ENCODE results near the gene CA6. TPM values are rescaled to one million over a fixed set of nuclear protein-coding genes. Genes with fewer than 3 reads are reported as not detected.
"Not testable (repeated sequence)": the region's sequence is repeated elsewhere in the genome, so short reads cannot be mapped to it uniquely, and the experiment has no call there.

Gene CA6
- total RNA-seq, 2 donors from 2014 or later = not detected

DNA sequence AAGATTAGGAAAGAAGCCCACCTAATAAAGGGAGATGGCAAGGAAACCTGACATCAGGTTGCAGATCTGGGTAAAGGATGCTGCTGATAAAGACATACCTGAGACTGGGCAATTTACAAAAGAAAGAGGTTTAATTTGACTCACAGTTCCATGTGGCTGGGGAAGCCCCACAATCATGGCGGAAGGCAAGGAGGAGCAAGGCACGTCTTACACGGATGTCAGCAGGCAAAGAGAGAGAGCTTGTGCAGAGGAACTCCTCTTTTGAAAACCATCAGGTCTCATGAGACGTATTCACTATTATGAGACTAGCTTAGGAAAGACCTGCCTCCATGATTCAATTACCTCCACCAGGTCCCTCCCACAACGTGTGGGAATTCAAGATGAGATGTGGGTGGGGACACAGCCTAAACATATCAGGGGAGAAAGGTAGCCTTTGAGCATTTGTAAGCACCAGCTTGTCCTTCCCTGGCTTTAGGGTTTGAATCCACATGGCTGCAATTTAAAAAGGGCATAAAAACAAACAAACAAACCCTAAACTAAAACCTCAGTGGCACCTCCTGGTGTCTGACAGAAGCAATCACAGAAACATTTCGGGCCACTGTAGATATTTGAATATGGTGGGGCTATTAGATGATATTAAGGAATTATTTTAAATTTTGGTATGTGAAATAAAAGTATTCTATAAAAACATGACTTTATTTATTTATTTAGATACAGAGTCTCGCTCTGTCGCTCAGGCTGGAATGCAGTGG, 47.4 kb downstream of the CA6 start:
- Histone ChIP-seq H3K27ac (ENCODE audit: low read depth, low read length) (no peak overlapping the region), H3K9me3 (ENCODE audit: control insufficient read depth, low read length) (no peaks in the 10 kb centered on the region), H3K4me3 (ENCODE audit: low read length) (no peak overlapping the region), H3K4me1 (ENCODE audit: control insufficient read depth, insufficient read depth, low read length) (no peaks in the 10 kb centered on the region), H3K36me3 (ENCODE audit: control insufficient read depth, insufficient read depth, low read length) (no peaks in the 10 kb centered on the region), H3K27me3 (ENCODE audit: control insufficient read depth, insufficient read depth, low read length, poor library complexity, severe bottlenecking) (no peaks in the 10 kb centered on the region), H3K9ac (ENCODE audit: extremely low read depth, low read length, poor library complexity, severe bottlenecking) (no peak overlapping the region)
- Mint-ChIP-seq H3K4me3 (no peak overlapping the region), H3K9me3 (peaks cover 9% of the 10 kb centered on the region), H3K36me3 (ENCODE audit: low read depth) (no peaks in the 10 kb centered on the region), H3K27ac (no peak overlapping the region), H3K4me1 (peaks cover 5% of the 10 kb centered on the region), H3K27me3 (ENCODE audit: insufficient read depth) (peaks cover 2% of the 10 kb centered on the region)
- TF ChIP-seq CTCF (conservative IDR thresholded peaks at IDR 0.05) = peak; percentile 50
- 97 to 100% methylated on average over 5 to 8 of the region's 8 CpGs for WGBS, 2 experiments (ENCODE audit: insufficient coverage in 1 of 2, insufficient read length in 1 of 2)
- DNase-seq = no peak

DNA sequence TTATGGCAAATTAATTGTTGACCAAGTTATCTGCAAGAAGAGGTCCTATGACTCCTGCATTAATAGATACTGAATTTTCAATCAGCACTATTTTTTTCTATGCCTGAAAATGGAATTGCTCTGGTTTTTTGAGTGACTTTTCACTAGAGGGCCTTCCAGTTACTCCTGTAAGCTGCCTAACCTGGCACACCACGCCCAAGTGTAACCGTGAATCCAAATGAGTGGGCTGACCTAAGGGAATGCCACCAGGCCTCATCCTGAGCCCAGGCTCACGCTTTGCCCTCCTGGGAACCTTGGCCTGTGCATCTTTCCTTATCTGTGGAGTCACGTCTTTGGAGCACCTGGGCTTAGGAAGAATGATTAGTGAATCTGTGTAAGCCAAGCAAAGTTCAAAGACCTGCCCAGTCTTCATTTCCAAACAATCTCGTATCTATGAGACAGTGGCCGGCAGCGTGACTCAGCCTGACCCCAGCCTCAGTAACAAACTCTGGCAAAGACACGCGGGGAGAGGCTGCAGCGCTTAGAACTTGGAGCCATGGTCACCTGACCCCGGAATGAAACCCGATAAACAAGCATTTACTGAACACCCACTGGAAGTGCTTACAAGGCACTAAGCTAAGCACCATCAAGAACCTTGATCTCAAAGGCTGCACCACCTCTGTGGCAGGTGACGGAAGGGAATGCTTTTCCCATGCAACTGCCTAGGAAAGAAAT, 48.5 kb downstream of the CA6 start:
- not testable (repeated sequence) for H3K27me3 Mint-ChIP-seq (ENCODE audit: insufficient read depth); H3K4me3 ChIP-seq (ENCODE audit: low read length); H3K9me3 ChIP-seq (ENCODE audit: control insufficient read depth, low read length); H3K4me1 ChIP-seq (ENCODE audit: control insufficient read depth, insufficient read depth, low read length); H3K36me3 Mint-ChIP-seq (ENCODE audit: low read depth); DNase-seq; H3K9ac ChIP-seq (ENCODE audit: extremely low read depth, low read length, poor library complexity, severe bottlenecking); H3K4me3 Mint-ChIP-seq; H3K4me1 Mint-ChIP-seq; H3K27ac ChIP-seq (ENCODE audit: low read depth, low read length); H3K36me3 ChIP-seq (ENCODE audit: control insufficient read depth, insufficient read depth, low read length); H3K27ac Mint-ChIP-seq; H3K27me3 ChIP-seq (ENCODE audit: control insufficient read depth, insufficient read depth, low read length, poor library complexity, severe bottlenecking); H3K9me3 Mint-ChIP-seq
- WGBS, 2 experiments (ENCODE audit: insufficient coverage in 1 of 2, insufficient read length in 1 of 2) = 89 to 100% methylated on average over 1 to 11 of the region's 13 CpGs

GRCh38 chr1:9001534-9002214, 56.0 kb downstream of the CA6 start:
- H3K4me1 ChIP-seq (ENCODE audit: control insufficient read depth, insufficient read depth, low read length); DNase-seq; H3K4me3 ChIP-seq (ENCODE audit: low read length); H3K27me3 ChIP-seq (ENCODE audit: control insufficient read depth, insufficient read depth, low read length, poor library complexity, severe bottlenecking); H3K27me3 Mint-ChIP-seq (ENCODE audit: insufficient read depth); H3K9me3 ChIP-seq (ENCODE audit: control insufficient read depth, low read length); H3K9ac ChIP-seq (ENCODE audit: extremely low read depth, low read length, poor library complexity, severe bottlenecking); H3K27ac ChIP-seq (ENCODE audit: low read depth, low read length); H3K36me3 ChIP-seq (ENCODE audit: control insufficient read depth, insufficient read depth, low read length); H3K36me3 Mint-ChIP-seq (ENCODE audit: low read depth); H3K4me3 Mint-ChIP-seq; H3K9me3 Mint-ChIP-seq: not testable (repeated sequence)
- 88 to 89% methylated on average over 13 of the region's 13 CpGs for WGBS, 2 experiments (ENCODE audit: insufficient coverage in 1 of 2, insufficient read length in 1 of 2)
- Mint-ChIP-seq H3K27ac (peak overlapping the region; percentile 71), H3K4me1 (peaks cover 21% of the 10 kb centered on the region)

DNA sequence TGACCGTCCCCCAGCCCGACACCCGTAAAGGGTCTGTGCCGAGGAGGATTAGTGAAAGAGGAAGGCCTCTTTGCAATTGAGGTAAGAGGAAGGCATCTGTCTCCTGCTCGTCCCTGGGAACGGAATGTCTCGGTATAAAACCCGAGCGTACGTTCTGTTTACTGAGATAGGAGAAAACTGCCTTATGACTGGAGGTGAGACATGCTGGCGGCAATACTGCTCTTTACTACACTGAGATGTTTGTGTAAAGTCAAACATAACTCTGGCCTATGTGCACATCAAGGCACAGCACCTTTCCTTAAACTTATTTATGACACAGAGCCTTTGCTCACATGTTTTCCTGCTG, 56.5 kb downstream of the CA6 start:
- peaks cover 21% of the 10 kb centered on the region for H3K4me1 Mint-ChIP-seq
- not testable (repeated sequence) for H3K4me1 ChIP-seq (ENCODE audit: control insufficient read depth, insufficient read depth, low read length); H3K9me3 Mint-ChIP-seq; H3K36me3 Mint-ChIP-seq (ENCODE audit: low read depth); H3K9ac ChIP-seq (ENCODE audit: extremely low read depth, low read length, poor library complexity, severe bottlenecking); DNase-seq; H3K27me3 Mint-ChIP-seq (ENCODE audit: insufficient read depth); H3K36me3 ChIP-seq (ENCODE audit: control insufficient read depth, insufficient read depth, low read length); H3K27me3 ChIP-seq (ENCODE audit: control insufficient read depth, insufficient read depth, low read length, poor library complexity, severe bottlenecking); H3K4me3 Mint-ChIP-seq; H3K27ac ChIP-seq (ENCODE audit: low read depth, low read length); H3K9me3 ChIP-seq (ENCODE audit: control insufficient read depth, low read length); H3K4me3 ChIP-seq (ENCODE audit: low read length)
- WGBS, 2 experiments (ENCODE audit: insufficient coverage in 1 of 2, insufficient read length in 1 of 2) = 85 to 86% methylated on average over 11 of the region's 11 CpGs
- H3K27ac Mint-ChIP-seq = peak overlapping the region; percentile 71

Data from endodermal cell (in vitro differentiated cells).